HG03521 (cell line): ENCODE results near the gene RHOJ.

Experiments used
- ATAC-seq: cut with Tn5 transposase; IDR thresholded peaks from one replicate; pipeline ENCODE4 v1.9.1; 2021; ENCODE audit warnings: mild to moderate bottlenecking, moderate library complexity; ENCODE audit not compliant: unreplicated experiment

The RHOJ gene

DNA sequence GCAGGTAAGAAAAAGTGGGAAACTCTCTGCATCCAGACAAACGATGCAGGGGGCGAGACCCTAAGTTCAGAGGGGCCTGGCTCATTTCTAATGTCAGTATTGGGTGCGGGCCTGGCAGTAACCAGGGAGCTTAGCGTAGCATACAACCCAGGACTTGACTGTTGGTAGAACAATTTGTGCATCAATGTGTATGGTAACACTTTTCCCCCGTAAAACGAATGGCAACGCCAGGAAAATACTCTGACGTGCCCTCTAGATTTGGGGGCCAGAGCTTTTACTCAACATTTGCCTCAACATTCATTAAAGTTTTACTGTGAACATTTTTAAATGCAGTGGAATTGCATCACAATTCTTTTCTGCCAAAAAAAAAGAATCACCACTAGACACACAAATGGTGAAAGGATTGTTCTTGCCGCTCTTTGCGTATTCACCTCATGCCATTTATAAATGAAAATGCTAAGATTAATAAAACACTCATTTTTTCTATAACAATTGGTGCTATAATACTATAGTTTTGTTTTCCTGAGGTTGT lies 867 bp downstream of the RHOJ start:
- no peak for ATAC-seq

GRCh38 chr14:63205866-63206265 lies 1.6 kb downstream of the RHOJ start:
- no peak for ATAC-seq

DNA sequence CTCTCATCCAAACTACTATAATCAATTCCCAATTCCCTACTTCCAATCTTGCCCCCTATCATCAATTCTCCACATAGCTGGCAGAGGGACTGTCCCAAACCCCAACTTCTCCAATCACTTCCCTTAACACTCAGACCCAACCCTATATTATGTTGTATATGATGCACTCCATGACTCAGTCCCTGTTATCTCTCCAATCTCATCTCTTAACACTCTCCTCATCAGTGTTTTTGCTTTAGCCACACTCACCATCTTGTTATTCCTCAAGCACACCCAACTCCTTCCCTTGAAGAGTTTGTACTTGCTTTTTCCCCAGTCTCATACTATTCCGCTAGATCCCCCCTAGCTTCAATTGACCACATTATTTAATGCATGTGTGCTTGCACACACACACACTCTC lies 4.9 kb downstream of the RHOJ start:
- ATAC-seq: no peak

DNA sequence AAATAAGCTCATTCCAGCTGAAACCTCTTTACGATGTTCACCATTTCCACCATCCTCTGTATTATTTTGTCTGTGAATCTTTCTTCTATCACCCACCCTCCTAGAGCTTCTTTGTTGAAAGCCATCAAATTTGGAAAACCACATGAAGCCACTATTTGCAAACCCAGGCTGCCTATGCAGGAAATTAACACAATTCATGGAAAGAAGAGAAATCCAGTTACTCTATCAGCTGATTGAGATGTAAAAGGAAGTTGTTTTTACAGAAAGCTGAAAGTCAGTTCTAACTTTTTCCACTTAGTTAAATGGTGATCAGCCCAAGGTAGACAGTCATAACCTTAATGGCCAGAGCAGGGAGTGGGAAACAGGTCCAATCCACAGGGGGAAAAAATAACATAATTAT lies 6.6 kb downstream of the RHOJ start:
- ATAC-seq: no peak

GRCh38 chr14:63212209-63212608 lies 8.0 kb downstream of the RHOJ start:
- no peak for ATAC-seq

DNA sequence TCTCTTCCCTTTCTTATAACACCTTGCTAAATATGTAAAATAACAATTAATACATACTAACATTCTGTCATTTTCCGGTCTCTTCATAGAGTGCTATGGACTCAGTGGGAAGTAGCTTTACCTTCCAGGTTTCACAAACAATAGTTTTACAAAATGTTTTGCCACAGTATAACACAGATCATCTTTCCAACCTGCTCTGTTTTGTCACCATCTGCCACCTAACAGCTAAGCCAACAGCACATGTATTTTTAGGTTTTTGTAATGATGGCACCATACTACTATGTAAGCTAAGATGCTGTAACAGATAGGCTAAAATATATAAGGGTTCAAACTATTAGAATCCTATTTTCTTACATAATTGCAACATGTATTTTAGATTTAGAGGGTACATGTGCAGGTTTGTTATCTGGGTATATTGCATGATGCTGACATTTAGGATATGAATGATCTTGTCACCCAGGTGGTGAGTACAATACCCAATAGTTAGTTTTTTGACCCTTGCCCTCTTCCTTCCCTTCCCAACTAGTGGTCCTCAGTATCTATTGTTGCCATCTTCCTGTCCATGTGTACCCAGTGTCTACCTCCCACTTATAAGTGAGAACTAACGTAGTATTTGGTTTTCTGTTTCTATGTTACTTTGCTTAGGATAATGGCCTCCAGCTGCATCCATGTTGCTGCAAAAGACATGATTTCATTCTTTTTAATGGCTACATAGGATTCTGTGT lies 8.7 kb downstream of the RHOJ start:
- ATAC-seq: no peak

- no peak for ATAC-seq
Measured at GRCh38 chr14:63214417-63215196, 10.4 kb downstream of the RHOJ start.

DNA sequence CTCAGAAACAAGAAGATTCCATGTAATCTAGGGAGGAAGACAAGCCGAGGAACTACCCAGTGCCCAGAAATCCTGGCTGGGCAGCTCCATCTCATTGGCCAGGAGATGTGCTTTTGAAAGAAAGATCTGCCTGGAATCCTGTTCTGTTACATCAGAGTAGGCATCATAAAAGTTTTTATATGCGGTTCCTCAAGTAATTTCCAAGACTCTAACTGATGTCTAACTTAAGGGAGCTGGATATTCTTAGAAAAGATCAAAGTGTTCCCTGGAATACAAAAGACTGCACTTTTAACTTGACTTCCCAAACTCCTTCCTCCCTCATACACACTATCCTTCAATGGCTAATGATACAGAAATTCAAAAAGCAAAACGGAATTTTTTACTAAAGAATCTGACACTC lies 16.3 kb downstream of the RHOJ start:
- ATAC-seq: no peak

- ATAC-seq: no peak
Measured at GRCh38 chr14:63223596-63223995, 19.4 kb downstream of the RHOJ start.

GRCh38 chr14:63224196-63224595 lies 20.0 kb downstream of the RHOJ start:
- no peak for ATAC-seq

- ATAC-seq: no peak
Measured at GRCh38 chr14:63228217-63228616, 24.0 kb downstream of the RHOJ start.

- no peak for ATAC-seq
Measured at GRCh38 chr14:63229330-63230059, 25.3 kb downstream of the RHOJ start.

GRCh38 chr14:63231766-63232165 lies 27.5 kb downstream of the RHOJ start:
- ATAC-seq: no peak

- no peak for ATAC-seq
Measured at GRCh38 chr14:63237791-63238190, 33.5 kb downstream of the RHOJ start.

- ATAC-seq: no peak
Measured at GRCh38 chr14:63240221-63240620, 36.0 kb downstream of the RHOJ start.

GRCh38 chr14:63241096-63241495 lies 36.9 kb downstream of the RHOJ start:
- ATAC-seq: no peak

DNA sequence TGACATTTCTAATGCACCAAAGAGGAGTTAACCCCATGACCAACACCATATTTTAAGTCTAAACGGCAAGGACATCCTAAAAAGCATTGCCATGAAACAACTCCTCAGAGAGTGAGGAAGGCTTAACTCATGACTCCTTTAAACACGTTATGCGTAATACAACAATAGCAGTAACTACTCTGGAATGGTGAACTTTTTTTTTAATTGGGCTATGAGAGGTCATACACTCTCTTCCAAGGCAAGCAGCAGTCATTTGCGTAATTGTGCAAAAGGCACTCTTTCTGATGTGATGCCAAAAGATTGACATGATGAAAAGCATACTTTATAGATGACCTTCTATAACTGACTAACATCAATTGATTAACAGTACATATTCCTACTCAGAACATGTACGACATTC lies 39.4 kb downstream of the RHOJ start:
- ATAC-seq: no peak

- ATAC-seq: no peak
Measured at GRCh38 chr14:63245893-63246292, 41.6 kb downstream of the RHOJ start.

DNA sequence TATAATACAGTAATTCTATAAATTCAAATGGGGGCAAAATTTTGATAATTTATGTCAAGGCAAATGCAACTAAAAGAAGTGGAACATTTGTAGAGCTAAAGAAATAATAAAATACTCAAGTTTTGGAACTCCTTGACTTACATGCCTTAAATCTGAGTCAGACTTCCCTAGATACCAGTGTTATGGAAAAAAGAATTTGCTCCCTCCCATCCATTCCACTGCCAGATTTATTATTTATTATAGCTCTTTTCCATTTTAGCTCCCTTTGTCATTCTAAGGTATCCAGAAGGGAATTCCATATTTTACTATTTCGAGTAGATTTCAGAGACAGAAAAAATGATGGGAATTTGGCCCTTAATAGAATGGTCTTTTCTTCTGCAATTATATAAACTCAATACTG lies 44.0 kb downstream of the RHOJ start:
- ATAC-seq: no peak

DNA sequence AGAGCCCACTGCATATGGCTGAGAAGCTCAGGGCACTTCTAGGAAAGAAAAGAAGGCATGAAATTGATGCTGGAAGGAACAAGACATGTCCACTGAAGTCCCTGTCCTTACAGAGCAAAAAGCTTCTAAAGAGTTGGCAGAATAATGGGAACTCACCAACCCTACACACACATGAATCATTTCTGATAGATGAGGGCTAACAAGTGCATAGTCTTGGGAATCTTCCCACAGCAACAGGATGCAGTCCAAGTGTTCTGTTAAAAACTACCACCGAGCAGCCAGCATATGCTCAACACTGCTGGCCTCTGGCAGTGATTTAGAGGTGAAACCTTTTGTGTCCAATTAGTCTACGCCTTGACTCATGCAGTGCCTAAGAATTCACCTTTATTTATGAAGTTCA lies 44.8 kb downstream of the RHOJ start:
- no peak for ATAC-seq

GRCh38 chr14:63257299-63257698 lies 53.1 kb downstream of the RHOJ start:
- no peak for ATAC-seq

DNA sequence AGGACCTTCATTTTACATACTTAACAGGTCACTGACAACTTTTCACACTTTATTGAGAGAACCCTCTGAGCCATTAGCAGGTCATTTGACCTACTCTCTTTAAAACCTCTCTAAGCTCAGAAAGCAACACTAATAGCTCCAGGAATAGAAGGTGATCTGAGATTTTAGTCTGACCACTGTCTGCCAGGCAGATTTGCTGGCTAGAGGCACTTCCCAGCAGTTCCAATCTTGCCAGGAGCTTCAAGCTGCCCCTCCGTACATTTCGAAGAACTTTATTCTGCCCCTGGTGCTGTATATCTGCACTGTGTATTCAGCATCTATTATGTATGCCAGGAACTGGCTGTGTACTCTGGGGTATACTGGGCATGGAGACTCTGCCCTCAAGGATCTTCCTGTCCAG lies 58.2 kb downstream of the RHOJ start:
- no peak for ATAC-seq
